Suprapubic skin (tissue), 4 donors: ENCODE measurements around the gene SPNS3.

Experiments used
- CTCF ChIP-seq, 2 donors: fragments of 200-600 bp in 1 of 2; fragments of 450-650 bp in 1 of 2; sonication (generic) in 1 of 2; IDR thresholded peaks; one replicate each; pipeline ENCODE4 v1.5.1; 2016 to 2019; ENCODE audit warnings: antibody characterized with exemption in 2 of 2, mild to moderate bottlenecking in 1 of 2, moderate library complexity in 1 of 2
- EP300 ChIP-seq: sonication (generic); formaldehyde crosslinking; IDR thresholded peaks from one replicate; pipeline ENCODE4 v1.6.1; 2017; ENCODE audit warnings: antibody characterized with exemption
- POLR2A ChIP-seq, 2 donors: fragments of 450-650 bp; IDR thresholded peaks; one replicate each; pipeline ENCODE4 v1.6.1; 2017; ENCODE audit warnings: antibody characterized with exemption in 2 of 2, mild to moderate bottlenecking in 2 of 2, moderate library complexity in 2 of 2
- POLR2AphosphoS5 ChIP-seq, 3 donors: sonication (generic); formaldehyde crosslinking; IDR thresholded peaks; one replicate each; pipeline ENCODE4 v1.6.1; 2017; ENCODE audit warnings: antibody characterized with exemption in 3 of 3

- TF ChIP-seq POLR2AphosphoS5 (IDR thresholded peaks at IDR 0.05) (no peak), POLR2A (IDR thresholded peaks at IDR 0.05) (no peak), EP300 (no peak), CTCF (IDR thresholded peaks at IDR 0.05) (no peak)
These were observed 74.5 kb downstream of the SPNS3 start for GRCh38 chr17:4508207-4508606.
